Fibroblast of pulmonary artery (primary cell): ENCODE measurements around the gene TEKT2.
A peak's percentile ranks its signal among the peaks of the same experiment; 100 is the strongest.

Experiments
- DNase-seq: peaks from one replicate; pipeline ENCODE4 v3.0.0-alpha.2; 2010; ENCODE audit warnings: low read depth
- H3K4me3 ChIP-seq: replicated peaks from 2 replicates; pipeline ENCODE4 v1.5.1; 2011; ENCODE audit warnings: low read depth, mild to moderate bottlenecking, control low read depth, low read length, moderate library complexity
- TF ChIP-seq, protein P1 (sequence below): IDR thresholded peaks from 2 replicates; pipeline ENCODE4 v1.5.1; 2011; ENCODE audit warnings: mild to moderate bottlenecking, control low read depth, low read length, inconsistent platforms; ENCODE audit errors: missing control alignments

The TEKT2 gene

DNA sequence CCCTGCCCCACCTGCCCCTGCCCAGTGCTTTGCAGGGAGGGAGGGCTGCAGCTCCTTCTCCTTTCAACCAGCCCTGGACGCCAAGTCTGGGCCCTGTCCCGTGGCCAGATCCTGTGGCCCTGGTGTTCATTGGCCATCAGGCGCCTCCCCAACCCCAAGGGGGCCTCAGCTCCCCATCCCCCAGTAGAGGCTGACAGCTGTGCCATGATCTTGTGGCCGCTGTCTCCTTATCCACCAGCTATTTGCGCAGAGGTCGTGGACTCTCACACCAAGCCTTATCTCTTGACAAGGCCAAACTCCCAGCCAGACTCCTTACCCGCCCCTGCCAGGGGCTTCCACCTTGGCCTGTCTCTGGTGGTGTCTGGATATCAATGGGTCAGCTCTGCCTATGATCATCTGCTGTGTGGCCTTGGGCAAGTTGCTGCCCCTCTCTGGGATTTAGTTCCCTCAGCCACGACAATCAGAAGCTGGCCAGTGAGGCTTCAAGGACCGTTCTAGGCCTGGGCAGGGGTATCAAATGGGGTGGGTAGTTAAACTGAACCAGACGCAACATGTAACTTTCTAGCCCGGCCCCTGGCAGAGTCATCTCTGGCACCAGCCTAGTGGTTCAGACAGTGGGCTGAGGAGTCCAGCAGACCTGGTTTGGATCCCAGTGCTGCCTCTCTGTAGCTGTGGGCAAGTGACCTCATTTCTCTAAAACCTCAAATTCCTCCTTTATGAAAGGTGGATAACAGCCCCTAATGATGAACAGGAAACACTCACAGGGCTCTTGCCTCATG, 44.4 kb downstream of the TEKT2 start:
- DNase-seq, result no peak
- TF ChIP-seq, protein P1, sequence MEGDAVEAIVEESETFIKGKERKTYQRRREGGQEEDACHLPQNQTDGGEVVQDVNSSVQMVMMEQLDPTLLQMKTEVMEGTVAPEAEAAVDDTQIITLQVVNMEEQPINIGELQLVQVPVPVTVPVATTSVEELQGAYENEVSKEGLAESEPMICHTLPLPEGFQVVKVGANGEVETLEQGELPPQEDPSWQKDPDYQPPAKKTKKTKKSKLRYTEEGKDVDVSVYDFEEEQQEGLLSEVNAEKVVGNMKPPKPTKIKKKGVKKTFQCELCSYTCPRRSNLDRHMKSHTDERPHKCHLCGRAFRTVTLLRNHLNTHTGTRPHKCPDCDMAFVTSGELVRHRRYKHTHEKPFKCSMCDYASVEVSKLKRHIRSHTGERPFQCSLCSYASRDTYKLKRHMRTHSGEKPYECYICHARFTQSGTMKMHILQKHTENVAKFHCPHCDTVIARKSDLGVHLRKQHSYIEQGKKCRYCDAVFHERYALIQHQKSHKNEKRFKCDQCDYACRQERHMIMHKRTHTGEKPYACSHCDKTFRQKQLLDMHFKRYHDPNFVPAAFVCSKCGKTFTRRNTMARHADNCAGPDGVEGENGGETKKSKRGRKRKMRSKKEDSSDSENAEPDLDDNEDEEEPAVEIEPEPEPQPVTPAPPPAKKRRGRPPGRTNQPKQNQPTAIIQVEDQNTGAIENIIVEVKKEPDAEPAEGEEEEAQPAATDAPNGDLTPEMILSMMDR, result no peak
- no peak overlapping the region for H3K4me3 ChIP-seq

DNA sequence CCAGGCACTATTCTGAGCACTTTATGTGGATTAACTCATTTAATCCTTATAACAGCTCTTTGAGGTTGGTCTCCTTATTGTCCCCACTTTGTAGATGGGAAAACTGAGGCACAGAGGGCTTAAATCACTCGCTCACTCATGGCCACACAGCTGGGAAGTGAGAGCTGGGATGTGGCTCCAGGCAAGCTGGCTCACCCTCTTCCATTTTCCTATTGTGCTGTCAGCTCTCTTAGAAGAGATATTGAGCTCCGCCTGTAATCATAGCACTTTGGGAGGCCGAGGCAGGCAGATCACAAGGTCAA, 45.0 kb downstream of the TEKT2 start:
- TF ChIP-seq, protein P1, result no peak
- no peak overlapping the region for H3K4me3 ChIP-seq
- DNase-seq, result no peak

DNA sequence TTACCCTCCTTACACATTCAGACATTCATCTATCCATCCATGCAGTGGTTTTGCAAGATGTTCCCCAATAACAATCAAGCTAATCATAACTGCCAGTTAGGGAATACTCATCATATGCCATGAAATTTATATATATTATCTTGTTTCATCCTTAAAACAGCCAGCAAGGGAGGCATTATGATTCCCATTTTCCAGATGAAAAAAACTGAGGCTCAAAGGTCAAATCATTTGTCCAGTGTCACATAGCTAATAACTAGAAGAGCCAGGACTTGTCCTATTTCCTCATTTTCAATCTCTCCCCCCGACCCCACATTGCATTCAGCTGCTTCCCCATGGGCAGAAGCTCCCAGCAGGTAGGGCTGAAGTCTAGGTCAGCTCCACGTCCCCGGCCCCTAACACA, 48.1 kb downstream of the TEKT2 start:
- TF ChIP-seq, protein P1, result no peak

DNA sequence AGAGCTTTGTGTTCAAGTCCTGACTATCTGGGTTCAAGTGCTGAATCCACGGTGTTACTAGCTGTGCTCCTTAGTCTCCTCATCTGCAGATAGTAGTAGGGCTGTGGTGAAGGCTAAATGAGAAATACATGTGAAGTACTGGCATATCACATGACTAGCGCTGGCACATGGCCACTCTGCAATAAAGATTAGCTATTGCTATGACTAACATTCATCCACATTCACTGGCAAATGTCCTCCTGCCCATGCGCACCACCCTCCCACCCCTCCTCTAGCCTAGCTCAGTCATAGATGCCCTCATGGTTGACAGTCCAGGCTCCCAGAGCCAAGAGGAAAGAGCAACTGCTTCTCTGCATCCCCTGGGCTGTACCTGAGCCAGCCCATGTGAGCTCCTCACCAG, 49.6 kb downstream of the TEKT2 start:
- DNase-seq, result peak; percentile 92
- TF ChIP-seq, protein P1, result no peak
- no peak overlapping the region for H3K4me3 ChIP-seq

More for the DNA sequence above, 48.1 kb downstream of the TEKT2 start:
- H3K4me3 ChIP-seq, result no peak overlapping the region
- DNase-seq, result no peak

DNA sequence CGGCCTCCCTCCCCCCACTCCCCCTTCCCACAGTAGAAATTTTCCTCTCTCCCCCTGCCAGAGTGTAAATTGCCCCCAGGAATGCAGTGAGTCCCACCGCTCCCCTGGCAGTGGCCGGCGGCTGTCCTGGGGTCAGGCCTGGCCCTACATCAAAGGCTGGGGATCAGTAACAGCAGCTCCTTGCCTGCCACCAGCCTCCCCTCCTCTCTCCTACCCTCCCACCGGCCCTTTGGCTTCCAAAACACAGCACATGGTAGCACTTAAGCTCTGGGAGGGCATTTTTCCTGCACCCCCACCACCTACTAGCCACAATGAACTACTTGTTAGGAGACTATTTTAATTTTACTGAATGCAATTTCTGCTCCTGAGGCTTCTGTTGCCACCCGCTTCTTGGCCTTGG, 50.1 kb downstream of the TEKT2 start:
- H3K4me3 ChIP-seq, result no peak overlapping the region
- TF ChIP-seq, protein P1, result no peak
- DNase-seq, result no peak

DNA sequence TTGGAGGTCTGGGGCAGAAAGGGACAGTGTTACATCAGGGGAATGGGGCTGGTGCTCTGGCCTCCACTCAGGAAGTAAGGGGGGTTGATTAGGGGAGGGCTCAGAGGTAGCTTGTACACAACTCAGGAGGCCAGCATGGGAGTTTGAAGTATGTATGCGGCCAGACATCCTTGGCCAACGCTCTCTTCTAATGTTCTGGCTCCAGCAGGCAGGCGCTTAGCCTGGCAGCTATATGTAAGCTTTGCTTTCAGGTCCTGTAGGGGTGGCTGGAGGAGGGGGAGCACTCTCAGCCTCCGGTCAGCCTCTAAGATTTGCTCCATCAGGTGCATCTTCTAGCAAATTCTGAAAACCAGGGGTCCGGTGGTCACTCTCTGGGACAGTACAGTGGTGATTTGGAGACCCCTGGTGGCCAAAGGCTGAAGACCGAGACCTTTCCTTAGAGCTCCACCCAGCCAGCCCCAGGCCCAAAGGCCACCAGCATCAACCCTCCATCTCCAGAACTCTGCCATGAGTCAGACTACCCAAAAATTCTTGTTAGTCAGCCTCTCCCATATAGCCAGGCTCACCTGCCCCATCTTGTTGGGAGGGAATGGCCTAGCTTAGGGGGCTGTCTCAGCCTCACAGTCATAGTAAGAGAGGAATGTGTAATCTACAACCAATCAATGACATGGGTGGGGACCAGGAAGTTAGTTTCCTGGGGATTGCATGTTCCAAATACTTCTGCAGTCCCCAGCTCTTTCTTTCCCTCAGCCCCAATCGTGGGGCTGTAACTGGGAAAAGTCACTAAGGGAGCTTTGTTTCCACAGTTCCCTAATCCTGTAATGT, 50.8 kb downstream of the TEKT2 start:
- TF ChIP-seq, protein P1, result peak; percentile 73
- DNase-seq, result peak; percentile 64
- H3K4me3 ChIP-seq, result no peak overlapping the region
